ENCODE results near the gene LIFR. TPM values are rescaled to one million over a fixed set of nuclear protein-coding genes. Genes with fewer than 3 reads are reported as not detected.

Gene LIFR
- total RNA-seq, 1 experiment from 2014 or later = 3.7 TPM

- no peak for TF ChIP-seq CTCF (IDR thresholded peaks at IDR 0.05; ENCODE audit: unreplicated experiment)
- peaks cover 14% of the 10 kb centered on the region for H3K4me1 Mint-ChIP-seq (ENCODE audit: insufficient read depth, unreplicated experiment)
- no peak overlapping the region for H3K27ac Mint-ChIP-seq (ENCODE audit: low read depth, unreplicated experiment)
- intact Hi-C loops (cut with micrococcal nuclease) = no loop called here
- POLR2A ChIA-PET = interaction anchor here (0.7 to 3.3 kb wide), 9 partner anchors 16 to 408 kb away, joined by 3 to 18 read pairs (median 4); no protein-coding TSS in a partner anchor
- no peak overlapping the region for H3K4me3 Mint-ChIP-seq (ENCODE audit: unreplicated experiment)
- peaks cover 5% of the 10 kb centered on the region for H3K36me3 Mint-ChIP-seq (ENCODE audit: insufficient read depth, unreplicated experiment)
- CTCF ChIA-PET = interaction anchor here (0.8 to 3.6 kb wide), 8 partner anchors 10 to 345 kb away, joined by 3 to 20 read pairs (median 6); no protein-coding TSS in a partner anchor
- DNase-seq (ENCODE audit: unreplicated experiment) = peak; percentile 81
- H3K9me3 Mint-ChIP-seq (ENCODE audit: unreplicated experiment) = no peaks in the 10 kb centered on the region
- BruUV-seq (replicated peaks) = TSS peak; percentile 49
- no peaks in the 10 kb centered on the region for H3K27me3 Mint-ChIP-seq (ENCODE audit: insufficient read depth, unreplicated experiment)
These were observed 92.6 kb downstream of the LIFR start for GRCh38 chr5:38463634-38464521.

- no peak for TF ChIP-seq CTCF (IDR thresholded peaks at IDR 0.05; ENCODE audit: unreplicated experiment)
- intact Hi-C loops (cut with micrococcal nuclease) = no loop called here
- CTCF ChIA-PET = interaction anchor here (0.9 to 3.6 kb wide), 5 partner anchors 18 to 346 kb away, joined by 3 to 20 read pairs (median 7); no protein-coding TSS in a partner anchor
- H3K36me3 Mint-ChIP-seq (ENCODE audit: insufficient read depth, unreplicated experiment) = peaks cover 5% of the 10 kb centered on the region
- no peaks in the 10 kb centered on the region for H3K9me3 Mint-ChIP-seq (ENCODE audit: unreplicated experiment)
- no TSS peak for BruUV-seq (replicated peaks)
- no peak for DNase-seq (ENCODE audit: unreplicated experiment)
- H3K4me1 Mint-ChIP-seq (ENCODE audit: insufficient read depth, unreplicated experiment) = peaks cover 7% of the 10 kb centered on the region
- no peak overlapping the region for H3K27ac Mint-ChIP-seq (ENCODE audit: low read depth, unreplicated experiment)
- H3K4me3 Mint-ChIP-seq (ENCODE audit: unreplicated experiment) = no peak overlapping the region
- no peaks in the 10 kb centered on the region for H3K27me3 Mint-ChIP-seq (ENCODE audit: insufficient read depth, unreplicated experiment)
- POLR2A ChIA-PET = interaction anchor here (0.9 to 3.3 kb wide), 3 partner anchors 18 to 50 kb away, joined by 3 to 18 read pairs (median 5); no protein-coding TSS in a partner anchor
These were observed 93.3 kb downstream of the LIFR start for GRCh38 chr5:38462976-38463633.

- no peak for TF ChIP-seq CTCF (IDR thresholded peaks at IDR 0.05; ENCODE audit: unreplicated experiment)
- BruUV-seq (replicated peaks) = no TSS peak
- peaks cover 6% of the 10 kb centered on the region for H3K36me3 Mint-ChIP-seq (ENCODE audit: insufficient read depth, unreplicated experiment)
- intact Hi-C loops (cut with micrococcal nuclease) = no loop called here
- no peaks in the 10 kb centered on the region for H3K4me1 Mint-ChIP-seq (ENCODE audit: insufficient read depth, unreplicated experiment)
- H3K9me3 Mint-ChIP-seq (ENCODE audit: unreplicated experiment) = no peaks in the 10 kb centered on the region
- no peaks in the 10 kb centered on the region for H3K27me3 Mint-ChIP-seq (ENCODE audit: insufficient read depth, unreplicated experiment)
- no peak overlapping the region for H3K27ac Mint-ChIP-seq (ENCODE audit: low read depth, unreplicated experiment)
- ChIA-PET POLR2A (no interaction called here), CTCF (interaction anchor here (0.7 kb wide), 1 partner anchor 17 kb away, joined by 3 read pairs; no protein-coding TSS in a partner anchor)
- no peak for DNase-seq (ENCODE audit: unreplicated experiment)
- no peak overlapping the region for H3K4me3 Mint-ChIP-seq (ENCODE audit: unreplicated experiment)
These were observed 98.3 kb downstream of the LIFR start for GRCh38 chr5:38458174-38458573.

All from MCF 10A (cell line).